ENCODE measurements around the gene PEF1.

Gene PEF1

DNA sequence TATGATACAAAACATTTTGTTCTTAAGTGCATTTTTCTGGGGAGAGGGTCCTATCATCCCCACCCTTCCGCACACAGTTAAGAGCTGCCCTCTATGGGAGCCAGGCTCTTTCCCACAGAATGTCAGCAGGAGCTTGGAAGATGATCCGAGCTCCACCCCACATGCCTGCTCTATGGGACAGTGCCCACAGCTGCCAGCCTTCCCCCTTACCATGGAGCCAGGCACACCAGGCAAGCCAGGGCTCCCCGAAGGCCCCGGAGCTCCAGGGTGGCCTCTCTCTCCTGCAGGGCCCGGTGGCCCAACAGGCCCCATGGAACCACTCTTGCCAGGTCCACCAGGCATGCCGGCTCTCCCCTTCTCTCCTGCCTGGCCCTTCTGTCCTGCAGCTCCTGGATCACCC lies 10.4 kb upstream of the PEF1 start:
- DNase-seq (ENCODE audit: low read depth in 2 of 2), result no peak

DNA sequence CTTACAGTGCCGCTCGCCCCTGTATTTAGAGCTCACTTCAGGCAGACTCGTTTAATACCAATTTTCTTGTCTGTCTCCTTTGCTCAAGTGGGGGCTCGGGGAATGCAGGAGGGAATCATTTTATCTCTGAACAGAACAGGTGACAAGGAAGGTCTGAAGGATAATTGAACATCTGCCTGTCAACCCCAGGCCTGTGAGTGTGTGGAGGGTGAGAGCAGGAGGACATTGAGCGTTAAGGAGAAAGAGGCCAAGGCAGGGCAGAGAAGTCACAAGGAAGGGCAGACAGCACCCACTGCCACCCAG lies 9.7 kb upstream of the PEF1 start:
- no peak for DNase-seq (ENCODE audit: low read depth in 2 of 2)

DNA sequence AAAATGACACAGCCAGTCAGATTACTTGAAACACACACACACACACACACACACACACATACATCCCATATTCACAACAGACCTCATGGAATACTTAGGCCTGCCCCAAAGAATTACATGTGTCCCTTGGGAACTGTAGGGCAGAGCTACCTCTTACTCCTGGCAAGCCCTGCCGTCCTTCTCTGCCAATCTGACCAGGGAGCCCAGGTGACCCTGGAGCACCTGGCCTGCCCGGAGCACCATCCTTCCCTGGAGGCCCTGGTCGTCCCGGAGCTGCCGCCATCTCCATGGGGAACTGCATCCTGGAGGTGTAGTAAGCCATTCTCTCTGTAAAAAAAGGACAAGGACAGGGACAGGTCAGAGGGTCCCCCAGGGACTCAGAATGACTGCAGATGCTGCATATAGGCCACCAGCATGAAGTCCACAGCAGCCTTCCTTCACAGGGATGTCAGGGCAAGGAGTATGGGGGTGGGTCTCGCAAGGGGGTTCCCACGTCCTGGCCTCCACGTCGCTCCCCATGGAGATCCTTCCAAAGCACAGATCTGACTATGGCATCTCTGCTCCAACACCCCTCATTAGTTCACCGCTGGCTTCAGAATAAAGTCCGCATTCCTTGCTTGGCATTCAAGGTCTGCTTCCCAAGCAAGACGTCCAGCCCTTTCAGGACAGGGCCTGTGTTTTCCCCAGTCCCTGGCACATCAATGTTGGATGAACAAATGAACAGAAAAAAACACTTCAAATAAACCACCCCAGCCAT lies 9.2 kb upstream of the PEF1 start:
- no peak for DNase-seq (ENCODE audit: low read depth in 2 of 2)

DNA sequence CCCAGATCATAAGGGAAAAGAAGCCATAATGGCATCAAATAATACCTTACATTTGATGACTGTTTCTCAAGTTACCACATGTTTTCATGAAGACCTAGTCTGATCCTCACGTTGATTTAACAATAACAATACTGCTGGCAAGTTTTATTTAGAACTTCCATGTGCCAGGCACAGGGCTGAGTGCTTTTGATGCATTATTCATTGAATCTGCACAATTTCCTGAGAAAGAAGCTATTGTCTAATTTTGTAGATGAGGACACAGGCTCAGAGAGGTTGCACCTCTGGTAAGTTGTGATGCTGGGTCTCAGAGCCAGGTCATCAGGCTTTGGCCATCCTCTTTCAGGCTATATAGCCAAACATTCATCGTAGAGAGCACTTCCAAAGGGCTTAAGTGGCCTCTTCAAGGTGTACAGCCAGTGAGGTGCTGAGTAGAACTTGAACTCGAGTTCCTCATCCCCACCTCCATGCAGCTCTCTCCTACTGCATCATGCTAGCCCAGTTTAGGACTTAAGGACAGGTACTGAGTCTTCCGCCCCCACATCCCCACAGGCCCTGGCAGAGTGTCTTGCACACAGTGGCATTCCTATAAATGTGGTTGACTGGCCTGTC lies 8.3 kb upstream of the PEF1 start:
- no peak for DNase-seq (ENCODE audit: low read depth in 2 of 2)

DNA sequence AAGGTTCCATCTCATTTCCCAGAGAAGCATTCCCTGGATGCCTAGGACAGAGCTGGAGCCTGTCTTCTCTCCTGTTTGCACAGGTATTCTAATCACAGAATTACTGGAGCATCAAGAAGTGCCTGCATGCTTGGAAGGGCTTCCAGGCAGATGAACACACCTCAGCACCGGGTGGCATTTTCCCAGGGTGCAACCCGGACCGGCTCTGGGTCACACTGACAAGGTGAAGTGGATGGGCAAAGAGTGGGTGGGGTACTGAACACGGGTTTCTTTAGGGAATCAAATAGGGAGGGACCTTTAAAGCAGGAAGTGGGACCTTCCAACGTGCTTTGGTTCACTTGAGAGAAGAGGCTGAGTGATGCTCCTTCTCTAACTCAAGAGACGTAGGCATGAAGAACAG lies 7.1 kb upstream of the PEF1 start:
- no peak for DNase-seq (ENCODE audit: low read depth in 2 of 2)

DNA sequence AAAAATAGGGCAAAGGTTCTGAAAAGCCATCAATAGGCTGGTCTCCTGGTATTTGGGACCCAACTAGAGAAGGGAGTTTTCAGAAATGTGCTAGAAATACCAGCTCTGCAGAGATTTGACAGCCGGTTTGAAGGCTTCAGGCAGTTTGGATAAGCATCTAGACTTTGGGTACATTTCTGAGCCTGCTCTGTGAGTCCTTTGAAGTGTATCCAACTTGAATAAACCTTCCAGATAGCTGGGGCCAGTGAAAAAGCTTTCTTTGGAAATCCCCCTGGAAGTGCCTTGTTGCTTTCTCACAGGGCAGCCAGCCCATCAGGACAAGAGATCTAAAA lies 6.4 kb upstream of the PEF1 start:
- no peak for DNase-seq (ENCODE audit: low read depth in 2 of 2)

DNA sequence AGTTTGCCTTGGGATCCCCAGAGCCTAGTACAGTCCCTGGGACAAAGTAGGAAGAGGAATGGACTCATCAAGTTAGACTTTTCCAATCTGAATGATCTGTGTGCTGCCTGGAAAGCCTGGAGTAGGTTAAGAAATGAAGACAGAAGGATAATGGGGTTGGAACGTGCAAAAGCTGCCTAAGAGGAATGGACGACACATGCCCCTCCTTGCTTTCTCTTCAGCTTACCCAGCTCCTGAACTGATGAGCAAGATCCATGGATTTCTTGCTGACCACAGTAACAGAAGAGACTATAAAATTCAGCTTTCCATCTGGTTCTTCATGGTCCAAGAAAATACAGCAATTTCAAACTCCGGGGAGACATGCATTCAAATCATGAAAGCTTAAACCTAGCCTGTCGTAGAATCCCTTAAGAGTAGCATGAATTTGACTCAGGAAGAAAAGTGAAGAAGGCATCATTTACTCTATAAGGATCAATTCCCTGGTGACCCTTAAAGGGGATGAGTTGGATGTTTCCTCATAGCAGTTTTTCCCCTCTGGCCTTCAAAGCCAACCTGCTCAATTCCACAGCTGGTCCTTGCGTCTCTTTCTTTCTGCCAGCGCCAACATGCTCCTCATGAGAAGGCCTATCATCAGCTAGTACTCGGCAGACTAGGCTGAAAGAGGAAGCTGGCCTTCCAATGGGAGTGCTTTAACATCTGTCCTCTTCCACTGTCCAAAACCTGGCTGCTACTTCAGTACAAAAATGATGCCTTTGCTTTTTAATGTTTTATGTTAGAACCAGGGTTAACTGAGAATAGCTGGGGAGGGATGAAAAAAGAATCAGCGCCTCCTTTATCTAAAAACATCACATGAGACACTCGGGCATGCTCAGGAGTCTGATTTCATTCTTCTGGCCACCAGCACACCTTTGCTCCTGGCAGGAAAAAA lies 5.7 kb upstream of the PEF1 start:
- DNase-seq (ENCODE audit: low read depth in 2 of 2), result no peak

DNA sequence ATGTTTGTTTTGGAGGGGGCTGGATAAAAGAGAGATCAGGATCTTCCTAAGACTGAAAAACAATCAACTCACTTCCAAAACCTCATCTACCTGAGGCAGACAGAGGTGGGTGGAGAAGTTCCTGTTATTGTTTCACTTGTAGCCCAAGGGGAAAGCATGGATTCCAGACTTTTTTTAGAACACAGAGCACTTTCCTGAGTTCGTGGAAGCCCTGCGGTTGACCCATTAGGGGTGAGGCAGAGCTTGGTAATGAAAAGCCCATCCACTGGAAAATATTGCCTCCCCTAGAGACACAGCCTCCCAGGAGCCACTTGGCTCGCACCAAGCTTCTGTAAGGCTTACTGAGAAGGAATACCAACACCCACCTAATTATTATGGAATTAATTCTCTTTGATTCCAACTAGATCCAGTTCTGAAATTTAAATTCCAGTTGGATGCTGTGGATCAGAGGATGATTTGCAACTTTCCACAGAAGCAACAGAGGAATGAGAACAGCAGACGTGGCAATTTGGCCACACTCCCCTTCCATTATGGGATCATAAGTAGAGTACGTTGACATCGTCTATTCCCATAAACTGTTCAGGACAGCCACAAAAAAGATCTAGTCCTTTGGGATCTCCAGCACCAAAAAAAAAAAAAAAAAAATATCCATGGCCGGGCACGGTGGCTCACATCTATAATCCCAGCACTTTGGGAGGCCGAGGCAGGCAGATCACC lies 4.1 kb upstream of the PEF1 start:
- no peak for DNase-seq (ENCODE audit: low read depth in 2 of 2)

DNA sequence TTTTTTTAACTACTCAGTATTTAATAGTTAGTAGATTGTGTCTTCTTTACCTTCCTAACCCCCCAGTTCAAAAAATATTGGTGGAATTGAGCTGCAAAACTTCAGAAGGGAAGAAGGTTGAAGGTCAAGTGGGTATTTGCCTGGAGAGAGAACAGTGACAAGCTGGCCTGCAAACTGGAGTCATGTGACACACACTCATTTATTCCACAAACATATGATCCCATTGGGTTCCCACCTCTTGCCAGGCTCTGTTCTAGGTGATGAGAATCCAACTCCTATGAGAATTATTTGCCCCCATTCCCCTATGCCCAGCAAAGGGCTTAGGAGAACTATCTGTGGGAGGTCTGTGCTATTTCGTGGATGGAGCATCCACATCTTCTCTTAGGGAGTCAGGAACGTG lies 3.5 kb upstream of the PEF1 start:
- no peak for DNase-seq (ENCODE audit: low read depth in 2 of 2)

DNA sequence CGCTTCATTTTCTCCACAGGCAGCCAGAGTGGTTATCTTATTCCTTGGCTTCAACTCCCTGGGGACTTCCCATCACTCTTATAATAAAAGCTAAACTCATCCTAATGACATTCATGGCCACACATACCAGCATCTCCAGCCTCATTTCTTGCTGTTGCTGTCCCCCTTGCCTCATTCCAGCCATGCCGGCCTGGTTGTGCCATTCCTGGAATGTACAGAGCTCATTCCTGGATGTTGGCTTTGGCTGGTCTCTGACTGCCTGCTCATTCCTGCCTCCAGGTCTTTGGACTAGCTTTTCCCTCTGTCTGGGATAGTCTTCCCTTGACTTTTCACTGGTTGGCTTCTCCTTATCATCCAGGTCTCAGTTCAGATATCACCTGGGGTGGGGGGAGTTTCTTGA lies 2.4 kb upstream of the PEF1 start:
- no peak for DNase-seq (ENCODE audit: low read depth in 2 of 2)

DNA sequence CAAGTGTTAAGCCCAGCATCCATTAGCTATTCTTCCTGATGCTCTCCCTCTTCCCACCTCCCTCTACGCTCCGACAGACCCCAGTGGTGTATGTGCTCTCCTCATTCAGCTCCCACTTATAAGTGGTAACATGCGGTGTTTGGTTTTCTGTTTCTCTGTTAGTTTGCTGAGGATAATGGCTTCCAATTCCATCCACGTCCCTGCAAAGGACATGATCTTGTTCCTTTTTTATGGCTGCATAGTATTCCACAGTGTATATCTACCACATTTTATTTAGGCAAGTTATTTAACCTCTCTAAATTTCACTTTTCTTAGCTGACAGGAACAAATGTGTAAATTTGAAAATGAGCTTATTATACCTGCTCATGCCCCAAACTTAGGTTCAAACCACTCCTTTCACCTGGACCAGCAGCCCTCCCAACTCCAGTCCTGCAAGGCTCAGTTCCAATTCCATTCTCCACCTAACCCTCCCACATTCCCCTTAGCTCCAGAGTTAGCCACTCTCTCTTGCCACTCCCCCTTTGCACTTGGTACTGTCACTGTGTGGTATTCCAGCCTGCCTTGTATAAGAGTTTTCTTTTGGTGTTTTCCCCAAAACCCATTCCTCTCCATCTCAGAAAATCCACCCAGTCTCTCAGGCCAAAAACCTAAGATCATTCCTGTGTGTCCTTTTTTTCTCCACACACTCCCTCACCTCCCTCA lies 1.7 kb upstream of the PEF1 start:
- no peak for DNase-seq (ENCODE audit: low read depth in 2 of 2)

DNA sequence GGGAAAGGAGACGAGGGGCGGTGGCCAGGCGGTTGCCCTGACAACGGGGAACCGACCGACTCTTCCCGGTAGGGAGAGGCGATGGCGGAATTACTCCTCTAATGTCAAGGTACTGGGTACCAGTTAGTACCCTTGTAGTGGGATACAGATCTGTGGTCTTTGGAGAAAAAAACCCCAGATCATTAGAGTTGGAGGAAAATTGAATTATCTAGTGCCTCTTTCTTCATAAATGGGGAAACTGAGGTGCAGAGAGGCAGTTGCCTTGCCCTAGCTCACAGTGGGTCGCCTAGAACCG lies 545 bp upstream of the PEF1 start:
- no peak for DNase-seq (ENCODE audit: low read depth in 2 of 2)

DNA sequence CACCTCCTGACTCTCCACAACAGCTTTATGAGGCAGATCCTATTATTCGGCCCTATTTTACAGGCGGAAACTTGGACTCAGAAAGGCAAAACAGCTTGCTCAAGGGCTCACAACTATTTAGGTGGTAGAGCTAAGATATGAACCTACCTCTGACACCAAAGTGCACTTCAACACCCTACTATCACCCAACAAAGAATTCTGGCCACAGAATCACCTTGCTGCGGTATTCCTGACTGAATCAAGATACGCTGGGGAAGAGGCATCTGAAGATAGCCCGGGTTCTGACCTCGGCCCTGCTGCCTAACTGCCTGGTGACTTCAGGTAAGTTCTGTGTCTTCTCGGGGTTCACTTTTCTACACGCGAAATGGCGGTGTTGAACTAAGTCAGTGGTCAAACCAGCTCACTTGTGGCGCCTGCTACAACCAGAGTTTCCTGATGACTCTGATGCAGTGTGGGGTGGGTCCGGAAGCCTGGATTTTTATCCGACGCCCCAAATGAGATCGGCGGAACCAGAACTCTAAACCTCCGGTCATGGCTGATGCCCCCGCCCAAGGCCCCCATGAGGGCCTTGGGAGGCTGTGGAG lies 608 bp downstream of the PEF1 start:
- DNase-seq (ENCODE audit: low read depth in 2 of 2), result no peak

DNA sequence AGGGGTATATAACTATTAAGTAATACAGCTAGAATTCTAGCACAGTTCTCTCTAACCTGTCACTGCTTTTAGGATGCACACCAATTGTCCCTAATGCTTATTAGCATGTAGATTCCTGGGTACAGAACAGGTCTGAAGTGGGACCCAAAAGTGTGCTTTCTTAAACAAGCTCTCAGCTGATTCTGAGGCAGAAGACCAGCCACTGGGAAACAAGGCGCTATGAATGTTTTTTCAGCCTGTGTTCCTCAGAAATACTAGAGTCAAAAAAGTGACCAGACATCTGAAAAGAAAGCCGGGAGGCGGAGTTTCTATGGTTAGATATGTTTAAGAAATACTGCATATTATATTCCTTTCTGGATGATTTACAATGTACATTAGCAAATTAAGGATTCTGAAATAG lies 1.8 kb downstream of the PEF1 start:
- DNase-seq (ENCODE audit: low read depth in 2 of 2), result no peak

DNA sequence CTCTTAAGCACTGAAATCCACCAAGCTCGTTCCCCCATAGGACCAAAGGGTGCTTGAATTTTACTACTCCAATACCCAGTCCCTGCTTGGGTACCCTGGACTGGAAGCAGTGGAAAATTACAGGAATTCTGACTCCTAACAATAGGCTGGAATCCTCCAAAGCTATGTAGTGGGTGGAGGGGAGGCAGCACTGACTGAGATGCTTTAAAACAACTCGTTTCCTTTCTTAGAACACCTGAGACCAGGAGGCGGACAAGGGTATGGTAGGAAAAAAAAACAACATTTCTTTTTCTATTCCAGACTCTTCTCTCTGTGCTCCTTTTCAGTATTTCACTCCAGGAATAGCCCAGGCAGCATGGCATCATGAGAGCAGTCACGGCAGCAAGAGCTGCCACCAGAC lies 2.3 kb downstream of the PEF1 start:
- DNase-seq (ENCODE audit: low read depth in 2 of 2), result no peak

DNA sequence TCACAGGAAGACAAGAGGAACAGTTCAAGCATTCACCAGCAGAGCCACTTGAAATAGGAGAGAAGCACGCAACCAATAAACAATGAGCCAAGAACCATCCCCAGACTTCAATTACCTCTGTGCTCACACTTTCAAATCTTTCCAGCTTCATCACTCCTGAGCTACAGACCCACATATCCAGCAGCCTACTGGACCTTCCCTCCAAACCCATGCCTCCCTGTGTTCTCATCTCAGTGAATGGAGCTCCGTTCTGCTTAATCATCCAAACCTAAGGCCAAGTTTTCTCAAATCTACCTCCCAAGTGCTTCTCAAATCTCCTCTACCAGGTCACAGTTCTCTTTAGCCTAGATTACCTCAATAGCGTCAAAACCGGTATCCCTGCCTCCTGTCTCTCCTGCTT lies 3.7 kb downstream of the PEF1 start:
- no peak for DNase-seq (ENCODE audit: low read depth in 2 of 2)

DNA sequence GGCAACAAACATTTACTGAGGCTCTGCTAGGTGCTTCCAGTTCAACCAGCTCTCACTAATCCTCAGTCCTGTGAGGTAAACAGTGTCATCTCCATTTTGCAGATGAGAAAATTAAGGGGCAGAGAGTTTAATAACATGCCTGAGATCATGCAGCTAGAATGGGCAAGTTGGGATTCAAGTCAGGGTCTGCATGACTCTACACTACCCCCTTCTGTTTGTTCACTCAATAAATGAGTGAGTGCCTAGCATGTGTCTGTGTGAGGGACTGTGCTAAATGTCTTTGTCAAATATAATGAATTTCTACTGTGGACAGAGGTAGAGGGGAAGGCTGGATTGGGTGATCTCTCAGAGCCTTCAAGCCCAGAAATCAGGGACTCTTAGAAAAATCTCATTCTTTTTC lies 4.5 kb downstream of the PEF1 start:
- no peak for DNase-seq (ENCODE audit: low read depth in 2 of 2)

DNA sequence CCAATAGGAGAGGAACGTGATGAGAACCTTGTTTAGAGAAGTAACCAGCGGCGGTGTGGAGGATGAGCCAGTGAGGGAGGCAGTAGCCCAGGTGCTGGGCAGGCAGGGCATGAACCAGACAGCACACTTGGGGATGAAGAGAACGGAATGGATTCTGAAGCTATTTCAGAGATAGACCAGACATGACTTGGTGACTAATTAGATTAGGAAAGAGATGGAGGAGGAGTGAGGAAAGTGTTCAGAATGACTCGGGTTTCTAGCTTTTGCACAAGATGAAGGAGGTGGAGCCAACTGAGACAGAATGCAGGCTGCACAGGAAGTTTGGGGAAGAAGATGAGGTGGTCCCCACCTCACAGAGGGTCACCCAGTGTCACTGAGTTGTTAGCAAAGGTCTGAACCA lies 5.1 kb downstream of the PEF1 start:
- DNase-seq (ENCODE audit: low read depth in 2 of 2), result no peak

DNA sequence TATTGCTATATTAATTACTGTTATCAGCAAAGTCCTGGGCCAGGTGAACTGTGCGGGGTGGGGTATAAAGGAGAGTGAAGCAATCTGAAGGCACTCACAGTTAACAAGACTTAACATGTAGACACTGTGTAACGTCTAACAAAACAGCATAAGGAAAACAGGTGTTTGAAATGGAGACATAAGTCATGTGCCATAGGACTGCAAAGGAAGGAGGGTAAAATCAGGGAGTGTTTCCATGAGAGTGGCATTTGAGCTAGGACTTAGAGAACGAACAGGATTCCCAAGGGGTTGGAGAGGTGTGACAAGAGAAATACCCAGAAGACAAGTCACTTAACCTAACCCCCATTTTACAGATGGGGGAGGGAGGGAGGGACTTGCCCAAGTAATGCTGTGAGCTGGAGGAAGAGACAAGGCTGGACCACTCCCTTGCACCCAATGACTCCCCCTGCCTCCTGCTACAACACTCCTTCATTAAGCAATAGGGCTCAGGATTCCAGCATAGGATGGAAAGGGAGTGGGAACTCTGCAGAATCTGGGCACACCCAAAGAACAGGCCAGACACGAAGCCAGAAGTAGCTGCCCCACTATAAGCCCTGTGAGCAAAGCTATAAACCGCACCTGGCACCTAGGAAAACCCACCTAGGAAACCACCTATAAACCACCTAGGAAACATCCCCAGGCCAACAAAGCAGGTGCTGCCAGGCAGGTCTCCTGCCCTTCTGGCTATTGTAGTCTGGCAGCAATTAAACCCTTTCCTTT lies 6.6 kb downstream of the PEF1 start:
- no peak for DNase-seq (ENCODE audit: low read depth in 2 of 2)

DNA sequence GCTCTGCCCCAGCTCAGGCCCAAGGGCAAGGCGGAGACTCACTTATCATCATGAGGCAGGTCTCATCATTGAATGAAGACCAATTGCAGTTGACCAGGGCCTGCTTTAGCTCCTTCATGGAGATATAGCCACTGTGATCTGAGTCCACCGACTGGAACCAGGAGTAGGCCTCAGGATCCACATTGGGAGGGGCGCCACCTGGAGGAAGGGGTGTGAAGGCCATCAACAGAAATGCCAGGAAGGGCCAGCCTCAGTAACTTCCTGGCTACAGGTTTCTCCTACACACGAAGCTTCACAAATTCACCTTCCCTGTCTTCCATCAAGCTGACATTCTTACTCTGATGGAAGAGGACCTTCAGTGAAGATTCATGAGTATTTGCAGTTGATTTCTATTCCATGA lies 11.6 kb downstream of the PEF1 start:
- DNase-seq (ENCODE audit: low read depth in 2 of 2), result peak in 1 of 2 donors; percentile 34

DNA sequence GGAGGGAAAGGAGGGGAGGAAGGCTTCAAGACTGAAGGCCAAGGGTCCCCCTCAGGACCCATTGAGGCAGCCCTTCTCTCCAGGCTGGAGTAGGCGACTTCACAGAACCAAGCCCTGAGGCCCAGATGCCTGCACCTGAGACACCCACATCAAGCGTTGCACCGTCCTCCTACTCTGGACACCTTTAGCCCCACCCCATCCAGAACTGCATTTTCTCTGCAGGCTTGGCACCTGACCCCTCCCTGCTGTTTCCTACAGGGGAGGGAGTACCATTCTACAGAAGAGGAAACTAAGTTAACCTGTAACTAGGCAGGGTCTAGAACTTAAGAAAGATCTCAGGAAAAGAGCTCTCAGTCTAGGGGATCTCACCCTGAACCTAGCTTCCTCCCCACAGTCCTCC lies 12.0 kb downstream of the PEF1 start:
- no peak for DNase-seq (ENCODE audit: low read depth in 2 of 2)
